Progenitor cell of endocrine pancreas (in vitro differentiated cells): ENCODE measurements around the gene GABRQ. TPM values are rescaled to one million over a fixed set of nuclear protein-coding genes. Genes with fewer than 3 reads are reported as not detected.

Experiments
- total RNA-seq: library from RNA; stranded (reverse); gene quantifications from 2 replicates; pipeline ENCODE4 v1.2.1, GENCODE V29; 2021

Gene GABRQ
- total RNA-seq, 1 donor from 2014 or later, result 0.10 TPM

Other genes with a start within 250 kb of the GABRQ start
- 0.13 TPM in 1 of 2 replicates, not detected in the other for gene GABRA3, start 186.6 kb upstream of the GABRQ start, total RNA-seq
- not detected in 2 replicates for gene MAGEA3, start 60.9 kb downstream of the GABRQ start, total RNA-seq
- gene CSAG2, start 71.4 kb downstream of the GABRQ start, total RNA-seq, result 0.38 TPM in 1 of 2 replicates, not detected in the other
- gene MAGEA2B, start 76.7 kb downstream of the GABRQ start, total RNA-seq, result 1.4 TPM in 1 of 2 replicates, not detected in the other
- gene CSAG1, start 95.8 kb downstream of the GABRQ start, total RNA-seq, result not detected in 2 replicates
- not detected in 2 replicates for gene MAGEA12, start 95.9 kb downstream of the GABRQ start, total RNA-seq
- gene MAGEA2, start 115.9 kb downstream of the GABRQ start, total RNA-seq, result 0.22 TPM in 1 of 2 replicates, not detected in the other
- not detected in 2 replicates for gene CSAG3, start 121.3 kb downstream of the GABRQ start, total RNA-seq
- not detected in 2 replicates for gene MAGEA6, start 131.8 kb downstream of the GABRQ start, total RNA-seq
- gene CETN2, start 192.9 kb downstream of the GABRQ start, total RNA-seq, result 53.1 and 58.2 TPM in 2 replicates
- 29.0 and 30.0 TPM in 2 replicates for gene NSDHL, start 193.2 kb downstream of the GABRQ start, total RNA-seq